HG03521 (cell line): ENCODE measurements around the gene DHX38.

Experiments
- ATAC-seq: cut with Tn5 transposase; IDR thresholded peaks from one replicate; pipeline ENCODE4 v1.9.1; 2021; ENCODE audit warnings: mild to moderate bottlenecking, moderate library complexity; ENCODE audit not compliant: unreplicated experiment

The DHX38 gene

GRCh38 chr16:72120026-72120425 lies 26.4 kb downstream of the DHX38 start:
- no peak for ATAC-seq

DNA sequence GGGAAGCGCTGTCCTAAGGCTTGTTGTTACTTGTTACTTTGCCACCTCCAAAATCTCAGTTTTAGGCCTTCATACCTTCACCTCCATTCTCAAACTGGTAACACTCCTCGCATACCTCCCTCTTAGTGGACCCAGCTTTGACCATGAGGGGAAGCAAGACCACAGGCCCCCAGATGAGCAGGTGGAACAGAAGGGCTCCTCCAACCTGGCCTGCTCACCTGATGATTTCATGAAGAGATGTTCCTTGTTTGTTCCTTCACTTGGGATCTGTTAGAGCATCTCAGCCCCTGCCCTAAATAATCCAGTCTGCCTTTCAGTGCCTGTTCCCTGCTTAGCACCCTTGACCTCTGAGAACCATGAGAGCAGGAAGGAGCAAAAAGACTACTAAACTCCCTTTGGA lies 28.7 kb downstream of the DHX38 start:
- no peak for ATAC-seq

DNA sequence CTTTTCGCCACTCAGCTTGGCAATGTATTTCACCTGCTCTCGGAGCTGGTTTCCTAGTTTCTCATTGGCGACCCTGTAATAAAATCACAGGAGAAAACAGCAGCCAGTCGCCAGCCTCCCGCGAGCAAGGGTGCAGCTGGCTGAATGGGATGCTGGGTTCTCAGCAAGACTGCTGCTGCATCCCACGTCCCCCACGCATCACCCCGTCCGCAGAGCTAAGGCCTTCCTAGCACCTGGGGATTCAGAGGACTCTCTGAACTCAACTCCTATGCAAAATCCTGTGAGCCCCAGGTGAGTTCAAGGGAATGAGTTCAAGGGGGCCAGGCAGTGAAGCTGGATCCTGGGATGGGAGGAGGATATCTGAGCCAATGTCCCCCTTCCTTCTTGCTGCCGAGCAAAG lies 29.3 kb downstream of the DHX38 start:
- no peak for ATAC-seq

GRCh38 chr16:72123426-72123825 lies 29.8 kb downstream of the DHX38 start:
- no peak for ATAC-seq

DNA sequence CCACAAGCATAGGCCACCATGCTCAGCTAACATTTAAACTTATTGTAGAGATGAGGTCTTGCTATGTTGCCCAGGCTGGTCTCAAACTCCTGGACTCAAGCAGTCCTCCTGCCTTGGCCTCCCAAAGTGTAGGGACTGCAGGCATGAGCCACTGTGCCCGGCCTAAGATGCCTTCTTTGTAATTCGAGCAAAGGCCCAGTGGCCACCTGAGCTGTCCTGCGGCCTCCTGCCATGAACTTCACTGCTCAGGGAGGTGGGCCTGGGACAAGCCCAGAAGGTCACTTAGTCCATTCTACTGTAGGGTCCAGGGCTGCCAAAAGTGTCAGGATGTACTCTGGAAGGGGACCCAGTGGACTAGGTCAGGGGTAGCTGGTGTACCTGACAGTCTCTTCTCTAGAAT lies 30.5 kb downstream of the DHX38 start:
- ATAC-seq: no peak

GRCh38 chr16:72124761-72125634 lies 31.4 kb downstream of the DHX38 start:
- ATAC-seq: no peak

DNA sequence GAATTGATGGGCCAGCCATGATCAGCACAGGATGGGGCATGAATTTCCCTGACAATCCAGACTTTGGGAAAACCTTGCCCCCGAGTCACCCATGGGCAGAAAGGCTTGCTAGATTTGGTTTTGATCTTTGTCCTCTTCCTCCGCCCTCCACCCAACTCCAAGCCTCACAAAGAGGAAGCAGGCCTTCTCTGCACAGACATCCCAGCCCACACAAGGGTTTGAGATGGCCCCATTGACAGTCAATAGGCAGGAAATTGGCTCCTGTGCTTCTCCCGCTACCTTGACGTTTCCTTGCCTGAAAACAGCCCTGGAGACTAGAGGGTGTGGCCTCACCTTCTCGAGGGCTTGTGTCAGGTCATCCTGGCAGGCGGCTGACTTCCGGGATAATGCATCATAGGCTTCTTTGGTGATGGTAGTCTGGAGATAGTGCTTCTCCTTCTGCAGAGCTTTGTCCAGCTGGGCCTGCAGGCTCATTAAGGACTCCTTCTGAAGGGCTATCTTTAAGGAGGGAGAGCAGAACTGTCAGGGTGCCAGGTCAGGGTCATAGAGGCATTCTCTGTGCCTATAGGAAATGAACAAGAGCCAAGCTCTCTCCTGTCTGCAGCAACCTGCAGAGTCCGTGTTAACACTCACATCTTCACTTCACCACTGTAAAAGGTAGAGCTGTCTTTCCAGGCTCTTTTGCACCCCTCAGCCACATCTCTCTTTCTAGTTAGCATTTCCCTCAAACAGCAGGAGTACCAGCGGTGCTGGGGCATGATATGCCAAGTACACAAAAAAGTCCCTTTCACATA lies 32.2 kb downstream of the DHX38 start:
- ATAC-seq: no peak

DNA sequence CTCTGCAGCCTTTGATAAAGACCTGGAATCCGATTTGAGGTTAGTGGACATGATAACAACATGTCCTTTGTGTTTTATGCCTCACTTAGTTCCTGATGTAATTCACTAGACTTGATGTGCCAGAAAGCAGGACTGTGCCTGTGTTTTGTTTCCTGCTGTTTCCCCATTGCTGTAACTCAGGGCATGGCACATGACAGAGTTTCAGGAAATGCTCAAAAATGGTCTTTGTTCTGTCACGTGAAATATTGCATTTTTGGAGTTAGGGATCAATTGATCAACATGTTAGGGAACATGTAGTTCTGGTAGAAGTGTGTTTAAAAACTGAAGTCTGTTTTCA lies 32.8 kb downstream of the DHX38 start:
- ATAC-seq: no peak

- no peak for ATAC-seq
Observed at GRCh38 chr16:72128701-72129100, 35.1 kb downstream of the DHX38 start.

DNA sequence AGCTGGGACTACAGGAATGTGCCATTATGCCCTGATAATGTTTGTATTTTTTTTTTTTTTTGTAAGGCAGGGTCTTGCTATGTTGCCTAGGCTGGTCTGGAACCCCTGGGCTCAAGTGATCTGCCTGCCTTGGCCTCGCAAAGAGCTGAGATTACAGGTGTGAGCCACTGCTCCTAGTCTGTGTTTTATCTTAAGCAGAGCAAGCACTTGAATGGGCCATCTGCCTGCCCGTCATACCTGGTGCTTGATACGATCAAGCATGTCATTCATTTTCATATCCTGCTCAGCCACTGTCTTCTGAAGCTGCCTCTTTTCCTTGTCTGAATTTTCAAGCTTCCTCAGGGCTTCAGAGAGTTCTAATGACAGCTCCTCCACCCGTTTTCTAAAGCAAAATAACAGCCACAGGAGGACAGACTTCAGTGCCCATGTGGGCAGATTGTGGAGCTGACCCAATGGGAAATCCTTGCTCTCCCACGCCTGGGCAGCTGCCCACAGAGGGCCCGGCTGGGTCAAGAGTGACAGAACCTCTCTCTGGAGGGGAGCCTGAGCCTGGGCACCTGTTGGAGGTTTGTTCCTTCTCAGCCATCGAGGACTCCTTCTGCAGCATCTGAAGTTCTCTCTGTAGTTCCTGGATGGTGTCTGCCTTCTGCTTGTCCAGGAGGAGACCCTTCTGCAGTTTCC lies 36.5 kb downstream of the DHX38 start:
- ATAC-seq: no peak

GRCh38 chr16:72131036-72131435 lies 37.4 kb downstream of the DHX38 start:
- ATAC-seq: no peak

DNA sequence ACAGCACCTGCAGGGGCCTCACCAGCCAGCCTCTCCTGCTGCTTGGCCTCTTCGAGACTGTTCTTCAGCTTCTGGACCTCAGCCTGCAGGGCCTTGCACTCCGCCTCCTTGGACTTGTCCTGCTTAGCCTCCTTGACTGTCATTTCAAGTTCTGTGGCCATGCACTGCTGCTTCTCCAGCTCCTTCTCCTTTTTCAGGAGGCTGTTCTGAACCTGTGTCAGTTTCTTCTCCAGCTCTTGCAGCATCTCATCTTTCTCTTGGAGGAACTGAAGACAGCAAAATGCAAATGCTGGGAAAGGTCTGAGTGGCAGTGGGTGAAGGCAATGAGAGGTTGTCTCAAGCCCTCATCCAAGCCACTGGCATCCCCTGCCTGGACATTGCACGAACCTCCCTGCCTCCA lies 39.1 kb downstream of the DHX38 start:
- ATAC-seq: no peak

GRCh38 chr16:72134507-72134906 lies 40.9 kb downstream of the DHX38 start:
- ATAC-seq: no peak

DNA sequence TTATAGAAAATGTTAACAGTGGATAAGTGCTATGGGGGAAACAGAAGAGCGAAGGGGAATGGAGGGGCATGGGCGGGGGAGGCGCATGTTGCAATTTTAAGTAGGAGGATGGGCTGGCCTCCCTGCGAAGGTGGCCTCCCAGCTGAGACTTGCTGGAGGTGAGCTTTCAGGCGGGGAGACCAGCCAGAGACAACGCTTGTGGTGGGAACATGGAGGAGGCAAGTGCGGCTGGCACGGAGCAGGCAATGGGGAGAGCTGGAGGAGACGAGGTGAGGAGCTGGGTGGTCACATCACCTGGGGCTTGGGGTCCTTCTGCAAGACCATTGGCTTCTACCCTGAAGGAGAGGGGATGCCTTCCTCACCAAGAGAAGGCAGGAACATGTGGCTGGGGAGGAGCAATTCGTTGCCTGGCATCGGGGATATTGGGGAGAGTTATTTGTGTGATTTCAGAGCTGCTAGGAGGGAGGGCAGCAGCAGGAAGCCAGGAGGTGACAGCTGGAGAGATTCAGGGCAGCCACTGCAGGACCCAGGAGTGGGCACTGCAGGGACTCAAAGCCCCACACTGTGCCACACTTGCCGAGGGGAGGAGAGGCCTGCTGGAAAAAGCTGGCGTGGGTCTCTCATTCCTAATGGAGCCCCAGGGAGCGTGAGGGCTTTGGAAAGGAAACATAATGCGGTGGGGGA lies 43.9 kb downstream of the DHX38 start:
- ATAC-seq: no peak

- no peak for ATAC-seq
Observed at GRCh38 chr16:72138064-72138572, 44.5 kb downstream of the DHX38 start.

DNA sequence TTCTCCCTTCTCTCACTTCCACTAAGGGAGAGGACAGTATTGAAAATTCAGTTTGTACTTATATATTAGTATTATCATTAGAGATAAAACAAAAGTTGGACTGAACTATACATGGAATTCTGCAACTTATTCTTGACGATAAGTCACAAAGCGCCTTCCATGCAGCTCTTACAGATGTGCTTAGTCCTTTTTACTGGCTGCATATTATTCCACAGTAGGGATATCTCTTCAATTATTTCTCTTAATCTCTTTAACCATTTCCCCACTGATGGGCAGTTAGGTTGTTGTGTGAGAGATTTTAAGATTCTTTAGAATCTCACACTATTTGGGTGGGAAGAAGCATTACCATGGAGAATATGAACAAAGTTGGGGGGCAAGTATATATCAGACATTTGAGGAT lies 46.3 kb downstream of the DHX38 start:
- no peak for ATAC-seq

DNA sequence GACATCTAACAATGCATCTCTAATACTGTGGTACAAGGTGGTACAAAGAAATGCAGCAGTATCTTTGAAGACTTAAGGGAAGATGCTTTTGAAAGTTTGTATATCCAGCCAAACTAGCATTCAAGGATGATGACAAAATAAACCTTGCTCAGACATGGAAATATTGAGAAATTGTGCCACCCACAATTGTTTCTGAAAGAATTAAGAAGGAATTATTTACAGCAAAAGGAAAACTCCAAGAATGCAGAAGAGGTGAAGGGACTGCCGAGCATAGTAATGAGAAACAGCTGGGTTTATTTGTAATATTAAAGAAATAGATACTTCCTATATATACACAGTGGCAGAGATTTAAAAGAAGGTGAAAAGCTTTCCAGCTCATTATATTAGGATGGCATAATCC lies 48.8 kb downstream of the DHX38 start:
- ATAC-seq: no peak

GRCh38 chr16:72149676-72150464 lies 56.2 kb downstream of the DHX38 start:
- ATAC-seq: no peak

GRCh38 chr16:72159386-72159785 lies 65.7 kb downstream of the DHX38 start:
- ATAC-seq: no peak

- ATAC-seq: no peak
Observed at GRCh38 chr16:72159801-72160200, 66.2 kb downstream of the DHX38 start.
